NCI-H524 treated with DMSO at 0.1 percent for 48 hours (cell line): ENCODE data around the gene CDC42SE1.

Experiments
- DNase-seq: peaks from one replicate; lab custom pipeline; 2025; lab: John Stamatoyannopoulos, UW

Gene CDC42SE1

DNA sequence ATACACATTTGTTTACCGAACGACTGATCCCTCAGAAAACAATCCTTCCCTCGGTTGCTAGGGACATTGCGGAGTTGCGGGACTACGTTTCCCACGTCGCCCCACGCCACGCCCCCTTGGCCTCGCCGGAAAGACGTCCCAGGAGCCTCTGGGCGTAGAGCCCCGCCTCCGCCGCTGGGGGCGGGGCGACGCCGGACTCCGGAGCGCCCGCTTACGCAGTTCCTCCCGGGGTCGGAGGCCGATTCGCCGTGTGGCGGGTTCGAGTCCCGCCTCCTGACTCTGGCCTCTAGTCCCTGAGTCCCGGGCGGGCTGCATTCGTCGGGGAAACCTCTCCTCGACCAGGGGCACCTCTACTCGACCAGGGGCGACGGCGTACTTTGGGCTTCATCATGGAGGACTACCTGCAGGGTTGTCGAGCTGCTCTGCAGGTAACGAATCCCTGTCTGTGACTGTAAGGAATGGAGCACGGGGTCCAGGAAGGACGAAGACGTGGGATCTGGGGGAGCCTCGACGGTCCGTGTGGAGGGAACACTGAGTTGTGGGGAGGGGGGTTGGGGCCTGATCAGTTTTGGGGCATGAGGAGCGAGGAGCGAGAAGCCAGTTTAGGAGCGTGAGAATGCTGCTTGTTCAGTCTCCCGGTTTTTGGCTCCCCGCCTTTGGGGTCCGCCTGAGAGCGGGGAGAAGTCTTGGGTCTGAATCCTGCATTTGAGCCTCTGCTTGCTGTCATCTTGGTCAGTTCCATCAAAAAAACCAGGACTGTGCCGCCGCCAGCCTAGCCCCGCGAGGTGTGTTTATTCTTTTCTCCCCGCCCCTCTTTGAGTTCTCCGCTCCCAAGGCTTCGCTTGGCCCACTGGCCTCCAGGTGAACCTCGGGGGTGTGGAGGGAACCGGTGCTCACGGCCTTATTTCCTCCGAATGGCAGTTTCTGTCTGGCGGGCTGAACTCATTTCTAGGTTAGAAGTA is 50.9 kb downstream of the CDC42SE1 start, which contains the start of gene PRUNE1:
Gene PRUNE1, plus strand, starts transcription at position 206 of the 962 bp plus-strand sequence. Its CDS starts 184 bp downstream, at position 390.
- peak; percentile 37 for DNase-seq

- DNase-seq = no peak
Observed at GRCh38 chr1:151007853-151008243, 51.6 kb downstream of the CDC42SE1 start.

GRCh38 chr1:151006327-151007052 is 52.9 kb downstream of the CDC42SE1 start, which contains the start of gene MINDY1:
TSS of gene MINDY1 (minus strand) at chr1:151006902. CDS start at chr1:151002617, 4,285 bp downstream.
- DNase-seq = peak; percentile 28

GRCh38 chr1:151005729-151006319 is 53.6 kb downstream of the CDC42SE1 start:
- DNase-seq = no peak

GRCh38 chr1:151003180-151003579 is 56.2 kb downstream of the CDC42SE1 start:
- DNase-seq = no peak

DNA sequence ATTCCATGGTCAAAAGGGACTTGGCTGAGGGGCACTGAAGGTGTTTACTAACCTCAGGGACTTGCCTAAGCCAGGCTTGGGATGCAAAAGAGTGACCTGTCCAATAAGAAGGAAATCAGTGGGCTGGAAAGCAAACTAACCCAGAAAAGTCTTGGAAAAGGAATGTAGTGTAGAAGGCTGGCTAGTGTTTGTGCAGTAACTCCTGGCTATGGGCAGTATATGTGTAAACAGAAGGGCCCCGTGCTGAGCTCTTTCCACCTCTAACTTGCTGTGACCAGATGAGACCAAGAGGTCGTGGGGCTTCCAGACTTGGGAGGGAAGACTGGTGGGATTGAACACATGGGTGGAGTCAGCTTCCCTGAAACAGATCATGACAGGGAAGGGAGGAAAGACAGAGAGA is 56.8 kb downstream of the CDC42SE1 start:
- no peak for DNase-seq

DNA sequence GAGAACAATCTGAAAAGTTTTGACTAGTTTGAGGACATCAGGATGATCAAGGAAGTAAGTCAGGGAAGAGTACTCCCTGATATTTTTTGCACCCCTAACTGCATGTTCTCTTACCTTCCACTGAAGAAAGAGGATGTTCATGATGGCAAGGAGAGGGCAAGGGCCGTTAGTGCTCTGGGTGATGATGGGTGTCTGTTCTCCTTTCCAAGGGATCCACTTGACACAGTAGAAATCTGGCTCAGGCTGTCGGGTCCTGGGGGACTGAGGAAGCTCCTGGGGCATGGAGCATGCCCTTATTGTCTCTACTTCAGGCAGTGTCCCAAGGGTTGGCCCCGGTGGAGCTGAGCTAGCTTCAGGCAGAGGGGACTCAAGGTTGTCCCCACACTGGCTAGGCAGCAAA is 57.4 kb downstream of the CDC42SE1 start:
- DNase-seq = no peak

GRCh38 chr1:151001602-151002001 is 57.8 kb downstream of the CDC42SE1 start:
- no peak for DNase-seq
